ENCODE results near the gene TP73.

TP73 gene

GRCh38 chr1:3767328-3767925 is 115.1 kb downstream of the TP73 start:
- DNase-seq (ENCODE audit: low read depth in 3 of 3) = no peak

- no peak for DNase-seq (ENCODE audit: low read depth in 3 of 3)
Measured at GRCh38 chr1:3768811-3769390, 116.6 kb downstream of the TP73 start.

GRCh38 chr1:3770047-3770765 is 117.9 kb downstream of the TP73 start:
- DNase-seq (ENCODE audit: low read depth in 3 of 3) = no peak

- DNase-seq (ENCODE audit: low read depth in 3 of 3) = no peak
Measured at GRCh38 chr1:3771108-3772026, 119.1 kb downstream of the TP73 start.

- peak; percentile 66 to 75 (median 75) for DNase-seq (ENCODE audit: low read depth in 3 of 3)
Measured at GRCh38 chr1:3772027-3772714, 119.9 kb downstream of the TP73 start.

GRCh38 chr1:3772715-3773571 is 120.6 kb downstream of the TP73 start, which contains the start of gene SMIM1:
SMIM1 (plus strand) TSS chr1:3772749; CDS start chr1:3775374, 2,625 bp downstream.
- DNase-seq (ENCODE audit: low read depth in 3 of 3) = no peak

GRCh38 chr1:3773572-3774275 is 121.4 kb downstream of the TP73 start:
- DNase-seq (ENCODE audit: low read depth in 3 of 3) = no peak

GRCh38 chr1:3774276-3774945 is 122.1 kb downstream of the TP73 start:
- no peak for DNase-seq (ENCODE audit: low read depth in 3 of 3)

- no peak for DNase-seq (ENCODE audit: low read depth in 3 of 3)
Measured at GRCh38 chr1:3774946-3775489, 122.7 kb downstream of the TP73 start.

- peak in 2 of 3 experiments; percentile 28 to 35 for DNase-seq (ENCODE audit: low read depth in 3 of 3)
Measured at GRCh38 chr1:3775490-3776230, 123.3 kb downstream of the TP73 start.

- DNase-seq (ENCODE audit: low read depth in 3 of 3) = no peak
Measured at GRCh38 chr1:3776231-3776961, 124.1 kb downstream of the TP73 start.

- no peak for DNase-seq (ENCODE audit: low read depth in 3 of 3)
Measured at GRCh38 chr1:3777078-3777547, 124.8 kb downstream of the TP73 start.

- no peak for DNase-seq (ENCODE audit: low read depth in 3 of 3)
Measured at GRCh38 chr1:3777647-3778589, 125.6 kb downstream of the TP73 start.

GRCh38 chr1:3778590-3779264 is 126.4 kb downstream of the TP73 start:
- DNase-seq (ENCODE audit: low read depth in 3 of 3) = no peak

- DNase-seq (ENCODE audit: low read depth in 3 of 3) = no peak
Measured at GRCh38 chr1:3779265-3779911, 127.1 kb downstream of the TP73 start.
